Ramos (cell line): Measurements from ENCODE around the gene EHD4.

Experiments used
- in situ Hi-C: fragments of 300-500 bp; cut with MboI; formaldehyde crosslinking; loops from one replicate; pipeline ENCODE4 v1.14.3; 2022; ENCODE audit warnings: low sequenced_read_pairs; ENCODE audit not compliant: unreplicated experiment

EHD4 gene

GRCh38 chr15:41885841-41886240, 86.5 kb downstream of the EHD4 start:
- in situ Hi-C loops: no loop called here

- in situ Hi-C loops: no loop called here
Measured at GRCh38 chr15:41885321-41885720, 87.0 kb downstream of the EHD4 start.

GRCh38 chr15:41884458-41884857, 87.9 kb downstream of the EHD4 start:
- in situ Hi-C loops: no loop called here

DNA sequence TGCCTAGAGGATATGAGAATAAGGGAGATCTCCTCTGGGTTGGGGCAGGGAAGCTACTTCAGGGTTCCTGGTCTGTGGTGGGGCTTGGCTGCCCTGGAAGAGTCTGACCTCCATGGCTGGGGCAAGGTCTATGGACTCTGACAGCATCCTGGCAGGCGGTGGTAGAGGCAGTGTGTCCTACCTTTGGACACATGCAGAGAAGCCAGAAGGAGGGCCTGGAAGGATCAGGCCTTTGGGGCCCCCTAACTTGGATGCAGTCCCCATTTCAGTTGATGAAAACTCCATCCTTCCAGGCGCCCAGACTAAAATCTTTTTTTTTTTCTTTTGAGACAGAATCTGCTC, 88.9 kb downstream of the EHD4 start:
- in situ Hi-C loops: no loop called here

- in situ Hi-C loops: no loop called here
Measured at GRCh38 chr15:41882689-41883483, 89.5 kb downstream of the EHD4 start.

- in situ Hi-C loops: no loop called here
Measured at GRCh38 chr15:41881920-41882688, 90.3 kb downstream of the EHD4 start.

DNA sequence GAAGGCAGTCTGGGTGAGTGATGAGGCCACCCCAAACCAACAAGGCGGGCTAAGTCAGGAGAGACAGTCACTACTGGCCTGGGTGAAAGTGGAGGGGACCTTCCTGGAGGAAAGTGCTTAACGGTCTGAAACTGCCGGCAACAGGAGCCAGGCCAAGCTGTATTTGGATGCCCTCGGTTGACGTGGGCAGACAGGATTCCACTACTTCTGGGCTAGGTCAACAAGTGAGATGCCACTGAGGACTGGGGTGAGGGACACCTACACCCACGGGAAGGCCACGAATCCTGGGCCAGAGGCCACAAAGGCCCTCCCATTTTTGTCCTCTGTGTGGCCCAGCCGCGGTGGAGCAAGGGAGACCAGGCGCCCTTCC, 90.8 kb downstream of the EHD4 start:
- in situ Hi-C loops: no loop called here

DNA sequence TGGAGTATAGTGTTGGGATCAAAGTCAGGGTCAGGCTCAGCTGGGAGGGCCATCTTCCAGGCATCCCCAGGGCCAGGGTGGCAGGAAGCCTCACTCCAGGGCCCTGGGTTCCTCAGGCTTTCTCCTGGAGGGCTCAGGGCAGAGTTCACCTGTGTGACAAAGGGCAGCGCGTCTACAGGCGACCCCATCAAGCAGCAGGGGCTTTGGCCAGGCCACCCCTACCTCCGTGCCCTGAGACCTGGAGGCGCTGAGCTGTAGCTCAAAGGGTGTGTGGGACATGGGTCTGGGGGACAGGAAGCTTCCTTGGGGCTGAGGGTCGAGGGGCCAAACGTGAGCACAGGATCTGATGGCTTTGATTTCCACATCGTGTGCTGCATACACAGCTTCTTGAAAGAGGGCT, 91.3 kb downstream of the EHD4 start:
- in situ Hi-C loops: no loop called here

DNA sequence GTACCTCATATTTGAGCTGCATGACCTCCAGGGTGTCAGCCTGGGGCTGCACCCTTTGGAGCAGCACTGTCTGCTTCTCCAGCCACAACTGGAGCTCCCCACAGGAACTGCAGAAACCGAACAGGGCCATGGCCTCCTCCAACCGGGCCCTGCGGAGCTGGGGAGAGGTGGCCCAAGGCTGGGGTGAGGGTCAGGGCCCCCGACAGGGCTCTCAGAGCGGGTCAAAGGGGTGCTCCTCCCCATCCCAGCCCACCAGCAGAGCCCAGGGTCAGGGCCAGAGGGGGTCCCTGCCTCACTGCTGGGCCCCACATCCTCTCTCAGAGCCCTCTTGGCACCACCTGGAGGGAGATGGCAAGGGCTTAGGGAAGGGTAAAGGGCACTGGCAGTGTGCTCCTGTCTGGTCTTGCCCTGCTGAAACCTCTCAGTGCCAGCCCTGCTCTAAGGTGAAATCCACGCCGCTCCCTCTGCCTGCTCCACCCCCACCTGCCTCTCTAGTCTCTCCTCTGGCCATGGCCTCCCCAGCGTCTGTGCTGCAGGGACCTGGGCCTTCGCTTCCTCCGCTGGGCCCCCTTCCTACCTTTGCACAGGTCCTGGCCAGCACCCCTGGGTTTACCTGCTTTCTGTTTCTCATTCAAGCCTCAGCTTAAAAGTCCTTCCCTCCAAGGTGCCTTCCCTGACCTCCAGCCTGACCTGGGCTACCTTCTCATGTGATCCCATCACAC, 92.0 kb downstream of the EHD4 start:
- in situ Hi-C loops: no loop called here

- in situ Hi-C loops: no loop called here
Measured at GRCh38 chr15:41879321-41879845, 93.0 kb downstream of the EHD4 start.

DNA sequence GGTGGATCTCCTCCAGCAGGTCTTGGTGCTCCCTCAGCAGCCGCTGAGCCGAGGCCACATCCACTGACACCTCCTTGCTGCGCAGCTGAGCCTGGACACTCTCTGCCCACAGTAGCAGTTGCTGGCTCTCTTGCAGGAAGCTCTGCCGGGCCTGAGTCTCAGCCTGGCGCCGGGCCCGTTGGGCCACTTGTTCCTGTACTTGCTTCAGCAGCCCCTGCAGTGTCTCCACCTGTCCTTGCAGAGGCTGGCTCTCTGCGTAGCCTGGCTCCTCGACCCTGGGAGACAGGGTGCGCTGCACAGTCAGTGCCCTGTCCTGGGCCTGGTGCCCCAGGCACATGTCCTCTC, 94.0 kb downstream of the EHD4 start:
- in situ Hi-C loops: no loop called here

GRCh38 chr15:41877631-41878354, 94.6 kb downstream of the EHD4 start:
- in situ Hi-C loops: no loop called here

GRCh38 chr15:41876689-41877088, 95.7 kb downstream of the EHD4 start:
- in situ Hi-C loops: no loop called here

- in situ Hi-C loops: no loop called here
Measured at GRCh38 chr15:41876007-41876406, 96.3 kb downstream of the EHD4 start.

- in situ Hi-C loops: no loop called here
Measured at GRCh38 chr15:41874736-41875135, 97.6 kb downstream of the EHD4 start.

DNA sequence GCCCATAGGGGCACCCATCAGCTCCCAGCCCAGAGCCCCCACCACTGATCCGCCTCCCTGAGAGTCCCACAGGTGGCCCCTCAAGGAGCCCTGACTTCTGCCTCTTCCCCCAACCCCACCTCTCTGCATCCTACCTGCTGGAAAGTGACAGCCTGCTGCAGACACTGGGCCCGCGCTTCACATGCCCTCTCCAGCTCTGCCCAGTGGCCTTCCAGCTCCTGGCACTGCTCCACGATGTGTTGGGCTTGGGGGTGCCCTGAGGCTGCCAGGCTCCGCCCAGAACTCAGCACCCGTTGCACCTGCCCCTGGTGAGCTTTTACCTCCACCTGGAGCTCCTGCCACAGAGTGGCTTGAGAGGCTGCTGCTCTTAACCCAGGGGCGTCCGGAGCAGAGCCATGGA, 98.6 kb downstream of the EHD4 start:
- in situ Hi-C loops: no loop called here

DNA sequence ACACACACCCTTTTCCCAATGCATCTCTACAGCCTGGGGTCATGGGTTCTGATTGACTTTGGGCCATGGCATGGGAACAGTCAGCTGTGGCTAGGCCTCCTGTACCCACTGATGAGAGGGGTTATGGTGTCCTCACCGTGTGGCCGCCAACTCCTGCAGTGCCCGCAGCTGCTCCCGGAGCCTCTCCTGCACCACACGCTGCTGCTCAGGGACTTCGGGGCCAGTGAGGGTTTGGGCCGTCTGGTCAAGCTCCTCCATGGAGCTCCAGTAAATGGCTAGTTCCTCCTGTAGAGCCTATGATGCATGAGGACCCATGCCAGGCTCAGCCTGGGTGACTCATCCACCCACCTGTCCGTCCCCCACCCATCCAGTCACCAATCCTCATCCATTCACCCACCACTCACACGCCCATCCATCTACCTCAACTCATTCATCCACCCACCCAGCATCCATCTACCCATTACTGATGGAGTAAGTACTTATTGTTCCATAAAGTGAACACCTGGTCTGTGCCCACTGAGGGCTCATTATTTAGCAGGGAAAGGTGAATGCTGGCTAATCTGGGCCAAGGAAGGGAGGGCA, 100.1 kb downstream of the EHD4 start:
- in situ Hi-C loops: no loop called here

DNA sequence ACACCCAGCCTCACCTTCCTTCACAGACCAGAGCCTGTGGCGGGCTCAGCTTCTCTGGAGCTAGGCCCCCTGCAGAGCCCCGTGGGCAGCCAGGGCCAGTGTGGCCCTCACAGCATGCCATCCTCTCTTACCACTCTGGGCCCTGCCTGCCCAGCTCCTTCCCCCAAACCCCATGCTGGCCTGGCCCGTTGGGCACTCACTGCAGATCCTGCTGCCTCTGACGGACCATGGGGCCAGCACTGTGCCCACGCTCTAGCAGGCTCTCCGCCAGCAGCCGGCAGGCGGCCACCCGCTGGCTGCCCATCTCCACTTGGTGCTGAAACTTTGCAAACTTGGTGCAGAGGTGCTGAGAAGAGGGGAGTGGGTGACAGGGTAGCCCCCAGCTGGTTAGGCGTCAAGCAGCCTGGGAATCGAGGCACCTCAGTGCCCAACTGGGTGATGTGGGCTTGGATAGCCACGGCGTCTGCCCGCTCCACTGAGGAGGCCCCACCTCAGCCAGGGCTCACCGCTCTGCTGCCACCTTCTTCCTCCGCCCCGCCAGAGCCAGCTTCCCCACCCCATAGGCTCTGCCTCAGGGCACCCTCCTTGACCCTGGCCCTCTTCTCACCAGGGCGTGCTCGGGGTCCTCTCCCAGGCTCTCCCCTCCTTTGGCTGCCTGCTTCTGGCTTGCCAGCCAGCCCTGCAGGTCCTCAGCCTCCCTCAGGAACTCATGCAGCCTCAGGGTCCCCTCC, 101.0 kb downstream of the EHD4 start:
- in situ Hi-C loops: no loop called here

- in situ Hi-C loops: no loop called here
Measured at GRCh38 chr15:41870689-41871081, 101.7 kb downstream of the EHD4 start.
